ENCODE results near the gene USP36. TPM values are rescaled to one million over a fixed set of nuclear protein-coding genes. Genes with fewer than 3 reads are reported as not detected.

The USP36 gene
- polyA plus RNA-seq, 1 donor (not counting 4 experiments of a cell fraction or from before 2014, with no cell fraction given) = 25.2 TPM

DNA sequence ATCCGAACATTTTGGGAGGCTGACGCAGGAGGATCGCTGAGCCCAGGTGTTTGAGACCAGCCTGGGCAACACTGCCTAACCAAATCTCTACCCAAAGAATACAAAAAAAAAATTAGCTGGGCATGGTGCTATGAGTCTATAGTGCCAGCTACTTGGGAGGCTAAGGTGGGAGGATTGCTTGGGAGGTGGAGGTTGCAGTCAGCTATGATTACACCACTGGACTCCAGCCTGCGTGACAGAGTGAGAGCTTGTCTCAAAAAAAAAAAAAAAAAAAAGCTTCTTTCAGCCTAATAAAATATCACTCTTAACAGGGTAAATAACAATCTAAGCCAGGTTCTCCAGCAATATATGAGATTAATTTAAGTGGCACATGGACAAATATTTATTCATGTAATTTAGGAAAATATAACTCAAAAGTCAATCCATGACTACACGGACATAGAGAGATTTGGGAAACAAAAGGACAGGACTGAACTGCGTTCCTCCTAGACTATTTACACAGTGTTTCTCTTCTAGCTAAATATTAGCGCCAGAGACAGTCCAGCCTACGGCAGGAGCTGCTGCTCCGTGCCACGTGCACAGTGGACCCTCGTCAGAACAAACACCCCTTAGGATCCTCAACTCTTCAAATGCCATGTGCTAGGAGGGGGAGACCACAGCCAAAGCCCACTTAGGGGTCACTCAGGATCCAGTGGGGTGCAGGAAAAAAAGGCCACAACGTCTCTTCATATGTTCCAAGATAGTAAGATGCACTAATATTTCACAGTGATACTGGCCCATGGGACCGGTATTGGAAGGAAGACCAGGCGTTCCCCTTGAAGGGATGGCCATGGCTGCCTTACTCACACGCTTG is 8.7 kb downstream of the USP36 start:
- H3K36me3 ChIP-seq (ENCODE audit: control insufficient read depth in 2 of 2, extremely low read depth in 1 of 2, insufficient read depth in 2 of 2, low read length in 2 of 2) = peaks cover 48 to 58% of the 10 kb centered on the region in 2 experiments

DNA sequence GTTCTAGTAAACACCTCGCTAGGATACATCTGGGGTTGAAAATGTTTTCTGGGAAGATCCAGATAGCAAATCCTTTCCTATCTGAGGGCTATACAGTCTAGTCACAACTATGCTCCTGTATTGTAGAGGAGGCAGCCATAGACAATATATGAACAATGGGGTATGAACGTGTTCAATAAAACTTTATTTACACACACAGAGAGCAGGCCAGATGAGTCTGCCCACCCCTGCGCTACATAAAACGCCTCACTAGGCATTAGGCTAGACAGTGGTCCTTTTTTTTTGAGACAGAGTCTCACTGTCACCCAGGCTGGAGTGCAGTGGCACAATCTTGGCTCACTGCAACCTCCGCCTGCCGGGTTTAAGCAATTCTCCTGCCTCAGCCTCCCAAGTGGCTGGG is 11.1 kb downstream of the USP36 start:
- Histone ChIP-seq H3K27me3 (ENCODE audit: control insufficient read depth, extremely low read depth, insufficient read depth, low read length) (no peaks in the 10 kb centered on the region), H3K4me1 (ENCODE audit: control insufficient read depth, extremely low read depth, insufficient read depth, low read length) (no peaks in the 10 kb centered on the region), H3K27ac (ENCODE audit: control insufficient read depth, insufficient read depth, low read length) (no peak overlapping the region), H4K20me1 (ENCODE audit: control insufficient read depth, extremely low read depth, insufficient read depth, low read length) (peaks cover 4% of the 10 kb centered on the region), H2AFZ (ENCODE audit: control insufficient read depth, low read length) (no peak overlapping the region), H3K9ac (ENCODE audit: control insufficient read depth, extremely low read depth, insufficient read depth, low read length) (no peak overlapping the region), H3K4me2 (ENCODE audit: control insufficient read depth, extremely low read depth, insufficient read depth, low read depth, low read length) (no peak overlapping the region), H3K4me3 (ENCODE audit: control insufficient read depth in 2 of 3, extremely low read depth in 1 of 3, insufficient read depth in 2 of 3, low read depth in 1 of 3, low read length in 3 of 3) (no peak overlapping the region), H3K9me3 (ENCODE audit: control insufficient read depth, low read depth, low read length) (no peaks in the 10 kb centered on the region), H3K79me2 (ENCODE audit: control insufficient read depth, insufficient read depth, low read length) (peaks cover 36% of the 10 kb centered on the region), H3K9me1 (ENCODE audit: control insufficient read depth, extremely low read depth, insufficient read depth, low read length) (no peaks in the 10 kb centered on the region), H3K36me3 (ENCODE audit: control insufficient read depth in 2 of 2, extremely low read depth in 1 of 2, insufficient read depth in 2 of 2, low read length in 2 of 2) (peaks cover 37 to 55% of the 10 kb centered on the region in 2 experiments)
- no peak for DNase-seq (ENCODE audit: low read depth, low spot score)
- FAIRE-seq = no peak
- dilution Hi-C loops (cut with MboI; ENCODE audit: extremely low pct_ligation_motif_present, low sequenced_read_pairs) = no loop called here
- TF ChIP-seq, protein P1, sequence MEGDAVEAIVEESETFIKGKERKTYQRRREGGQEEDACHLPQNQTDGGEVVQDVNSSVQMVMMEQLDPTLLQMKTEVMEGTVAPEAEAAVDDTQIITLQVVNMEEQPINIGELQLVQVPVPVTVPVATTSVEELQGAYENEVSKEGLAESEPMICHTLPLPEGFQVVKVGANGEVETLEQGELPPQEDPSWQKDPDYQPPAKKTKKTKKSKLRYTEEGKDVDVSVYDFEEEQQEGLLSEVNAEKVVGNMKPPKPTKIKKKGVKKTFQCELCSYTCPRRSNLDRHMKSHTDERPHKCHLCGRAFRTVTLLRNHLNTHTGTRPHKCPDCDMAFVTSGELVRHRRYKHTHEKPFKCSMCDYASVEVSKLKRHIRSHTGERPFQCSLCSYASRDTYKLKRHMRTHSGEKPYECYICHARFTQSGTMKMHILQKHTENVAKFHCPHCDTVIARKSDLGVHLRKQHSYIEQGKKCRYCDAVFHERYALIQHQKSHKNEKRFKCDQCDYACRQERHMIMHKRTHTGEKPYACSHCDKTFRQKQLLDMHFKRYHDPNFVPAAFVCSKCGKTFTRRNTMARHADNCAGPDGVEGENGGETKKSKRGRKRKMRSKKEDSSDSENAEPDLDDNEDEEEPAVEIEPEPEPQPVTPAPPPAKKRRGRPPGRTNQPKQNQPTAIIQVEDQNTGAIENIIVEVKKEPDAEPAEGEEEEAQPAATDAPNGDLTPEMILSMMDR (optimal IDR thresholded peaks at IDR 0.05 in 1 of 3, IDR thresholded peaks at IDR 0.05 in 1 of 3, conservative IDR thresholded peaks at IDR 0.05 in 1 of 3; ENCODE audit: extremely low read depth in 1 of 3, insufficient read depth in 2 of 3, low read length in 3 of 3) = no peak
- no peak for TF ChIP-seq EZH2 (IDR thresholded peaks at IDR 0.05; ENCODE audit: low read length)

More for the DNA sequence above, 8.7 kb downstream of the USP36 start:
- dilution Hi-C loops (cut with MboI; ENCODE audit: extremely low pct_ligation_motif_present, low sequenced_read_pairs) = no loop called here
- DNase-seq (ENCODE audit: low read depth, low spot score) (no peak), FAIRE-seq (no peak)
- no peak overlapping the region for H3K4me3 ChIP-seq (ENCODE audit: control insufficient read depth in 2 of 3, extremely low read depth in 1 of 3, insufficient read depth in 2 of 3, low read depth in 1 of 3, low read length in 3 of 3)
- peaks cover 43% of the 10 kb centered on the region for H3K79me2 ChIP-seq (ENCODE audit: control insufficient read depth, insufficient read depth, low read length)
- H3K27ac ChIP-seq (ENCODE audit: control insufficient read depth, insufficient read depth, low read length) = no peak overlapping the region
- TF ChIP-seq, protein P1 (optimal IDR thresholded peaks at IDR 0.05 in 1 of 3, IDR thresholded peaks at IDR 0.05 in 1 of 3, conservative IDR thresholded peaks at IDR 0.05 in 1 of 3; ENCODE audit: extremely low read depth in 1 of 3, insufficient read depth in 2 of 3, low read length in 3 of 3) = no peak
- no peak for TF ChIP-seq EZH2 (IDR thresholded peaks at IDR 0.05; ENCODE audit: low read length)
- H3K4me2 ChIP-seq (ENCODE audit: control insufficient read depth, extremely low read depth, insufficient read depth, low read depth, low read length) = no peak overlapping the region
- no peak overlapping the region for H3K9ac ChIP-seq (ENCODE audit: control insufficient read depth, extremely low read depth, insufficient read depth, low read length)
- H4K20me1 ChIP-seq (ENCODE audit: control insufficient read depth, extremely low read depth, insufficient read depth, low read length) = no peaks in the 10 kb centered on the region
- no peaks in the 10 kb centered on the region for H3K27me3 ChIP-seq (ENCODE audit: control insufficient read depth, extremely low read depth, insufficient read depth, low read length)
- H3K9me3 ChIP-seq (ENCODE audit: control insufficient read depth, low read depth, low read length) = no peaks in the 10 kb centered on the region
- no peaks in the 10 kb centered on the region for H3K4me1 ChIP-seq (ENCODE audit: control insufficient read depth, extremely low read depth, insufficient read depth, low read length)
- H2AFZ ChIP-seq (ENCODE audit: control insufficient read depth, low read length) = no peak overlapping the region
- H3K9me1 ChIP-seq (ENCODE audit: control insufficient read depth, extremely low read depth, insufficient read depth, low read length) = no peaks in the 10 kb centered on the region
